Lower lobe of right lung (tissue), 2 donors: ENCODE measurements around the gene DNAJC12. TPM values are rescaled to one million over a fixed set of nuclear protein-coding genes. Genes with fewer than 3 reads are reported as not detected.
"Not testable (repeated sequence)": the region's sequence is repeated elsewhere in the genome, so short reads cannot be mapped to it uniquely, and the experiment has no call there.

Experiments used
- ATAC-seq, 2 donors: fragments of 200-7000 bp; cut with Tn5 transposase; one replicate each; pipeline ENCODE4 v1.9.1; 2020 to 2022; ENCODE audit warnings: mild to moderate bottlenecking in 2 of 2, moderate library complexity in 2 of 2
- DNase-seq: peaks from one replicate; pipeline ENCODE4 v3.0.0-alpha.2; 2020
- H3K27ac ChIP-seq: fragments of 200-600 bp; one replicate; pipeline ENCODE4 v1.8.0; 2022
- H3K27me3 ChIP-seq: fragments of 200-600 bp; one replicate; pipeline ENCODE4 v1.8.0; 2022; ENCODE audit warnings: low read depth
- H3K36me3 ChIP-seq: fragments of 200-600 bp; one replicate; pipeline ENCODE4 v1.8.0; 2022; ENCODE audit warnings: mild to moderate bottlenecking
- H3K4me1 ChIP-seq: fragments of 200-600 bp; one replicate; pipeline ENCODE4 v1.8.0; 2022
- H3K4me3 ChIP-seq: fragments of 200-600 bp; one replicate; pipeline ENCODE4 v1.8.0; 2022; ENCODE audit warnings: mild to moderate bottlenecking
- H3K9me3 ChIP-seq: fragments of 200-600 bp; one replicate; pipeline ENCODE4 v1.8.0; 2022
- intact Hi-C: fragments of 100-400 bp; cut with DNase I; formaldehyde crosslinking; loops from one replicate; pipeline ENCODE4 v1.11.0; 2022
- total RNA-seq: library from RNA; stranded (reverse); fragmentation: NEBNext Ultra II Directional; extraction: Animal tissue kit (Norgen Biotek cat#: 25700); gene quantifications from one replicate; pipeline ENCODE4 v1.2.1, GENCODE V29; 2021
- TF ChIP-seq, protein P1 (sequence below): fragments of 200-600 bp; IDR thresholded peaks from one replicate; pipeline ENCODE4 v1.8.0; 2022; ENCODE audit warnings: antibody characterized with exemption, mild to moderate bottlenecking
- donor health status: DM: no; HTN: yes; CAD: no; lungs with severe emphysema.

The DNAJC12 gene
- total RNA-seq, 1 donor from 2014 or later = 1.5 TPM

DNA sequence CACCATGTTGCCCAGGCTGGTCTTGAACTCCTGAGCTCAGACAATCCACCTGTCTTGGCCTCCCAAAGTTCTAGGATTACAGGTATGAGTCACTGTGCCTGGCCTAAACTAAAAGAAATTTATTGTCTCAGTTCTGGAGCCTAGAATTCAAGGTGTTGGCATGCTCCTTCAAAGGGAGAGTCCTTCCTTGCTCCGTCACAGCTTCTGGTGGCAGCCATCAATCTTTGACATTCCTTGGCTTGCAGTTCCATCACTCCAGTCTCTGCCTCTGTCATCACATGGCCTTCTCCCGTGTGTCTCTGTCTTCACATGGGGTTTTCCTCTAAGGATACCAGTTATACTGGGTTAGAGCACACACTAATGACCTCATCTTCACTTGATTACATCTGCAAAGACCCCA, 55.5 kb downstream of the DNAJC12 start:
- Histone ChIP-seq H3K36me3 (no peaks in the 10 kb centered on the region), H3K9me3 (no peaks in the 10 kb centered on the region), H3K4me1 (no peaks in the 10 kb centered on the region), H3K4me3 (no peak overlapping the region), H3K27ac (no peak overlapping the region), H3K27me3 (no peaks in the 10 kb centered on the region)
- no peak for ATAC-seq
- no peak for DNase-seq
- intact Hi-C loops = no loop called here
- TF ChIP-seq, protein P1, sequence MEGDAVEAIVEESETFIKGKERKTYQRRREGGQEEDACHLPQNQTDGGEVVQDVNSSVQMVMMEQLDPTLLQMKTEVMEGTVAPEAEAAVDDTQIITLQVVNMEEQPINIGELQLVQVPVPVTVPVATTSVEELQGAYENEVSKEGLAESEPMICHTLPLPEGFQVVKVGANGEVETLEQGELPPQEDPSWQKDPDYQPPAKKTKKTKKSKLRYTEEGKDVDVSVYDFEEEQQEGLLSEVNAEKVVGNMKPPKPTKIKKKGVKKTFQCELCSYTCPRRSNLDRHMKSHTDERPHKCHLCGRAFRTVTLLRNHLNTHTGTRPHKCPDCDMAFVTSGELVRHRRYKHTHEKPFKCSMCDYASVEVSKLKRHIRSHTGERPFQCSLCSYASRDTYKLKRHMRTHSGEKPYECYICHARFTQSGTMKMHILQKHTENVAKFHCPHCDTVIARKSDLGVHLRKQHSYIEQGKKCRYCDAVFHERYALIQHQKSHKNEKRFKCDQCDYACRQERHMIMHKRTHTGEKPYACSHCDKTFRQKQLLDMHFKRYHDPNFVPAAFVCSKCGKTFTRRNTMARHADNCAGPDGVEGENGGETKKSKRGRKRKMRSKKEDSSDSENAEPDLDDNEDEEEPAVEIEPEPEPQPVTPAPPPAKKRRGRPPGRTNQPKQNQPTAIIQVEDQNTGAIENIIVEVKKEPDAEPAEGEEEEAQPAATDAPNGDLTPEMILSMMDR = no peak

DNA sequence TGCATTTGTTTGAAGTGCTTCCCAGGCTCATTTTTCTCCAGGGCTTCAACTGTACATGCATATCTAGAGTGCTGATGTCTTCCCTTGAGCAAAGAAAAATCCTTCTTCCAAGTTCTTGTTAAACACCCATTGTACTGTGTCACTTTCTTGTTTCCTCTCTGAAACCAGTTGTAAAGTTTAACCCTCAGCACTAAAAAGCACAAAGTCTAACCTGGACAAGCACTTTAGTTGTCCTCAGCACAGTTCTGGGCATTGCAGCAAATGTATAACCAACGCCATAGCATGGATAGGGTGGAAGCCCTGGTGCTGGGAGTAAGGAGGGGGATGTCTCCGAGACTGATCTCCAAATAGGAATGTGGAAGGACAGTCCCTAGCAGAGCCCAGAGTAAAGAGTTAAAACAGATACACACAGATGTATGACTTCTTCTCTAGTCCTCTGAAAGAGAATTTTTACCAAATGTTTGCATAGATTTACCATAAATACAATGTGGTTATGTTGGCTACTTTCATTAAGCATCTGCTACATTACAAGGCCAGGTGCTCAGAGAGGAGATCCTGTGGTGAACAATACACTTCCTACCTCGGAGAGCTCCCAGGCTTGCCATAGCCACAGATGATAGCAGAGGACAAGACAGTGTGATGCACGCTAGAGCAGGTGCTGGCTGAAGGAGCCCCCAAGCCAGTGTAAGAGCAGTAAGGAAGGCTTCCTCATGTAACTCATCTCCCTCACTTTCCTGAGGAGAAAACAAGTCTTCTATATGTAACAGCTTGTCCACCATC, 57.0 kb downstream of the DNAJC12 start:
- Histone ChIP-seq H3K4me1 (no peaks in the 10 kb centered on the region), H3K27ac (no peak overlapping the region), H3K27me3 (no peaks in the 10 kb centered on the region), H3K9me3 (no peaks in the 10 kb centered on the region), H3K4me3 (no peak overlapping the region), H3K36me3 (no peaks in the 10 kb centered on the region)
- intact Hi-C loops = no loop called here
- DNase-seq (no peak), ATAC-seq (no peak)
- TF ChIP-seq, protein P1 = no peak

DNA sequence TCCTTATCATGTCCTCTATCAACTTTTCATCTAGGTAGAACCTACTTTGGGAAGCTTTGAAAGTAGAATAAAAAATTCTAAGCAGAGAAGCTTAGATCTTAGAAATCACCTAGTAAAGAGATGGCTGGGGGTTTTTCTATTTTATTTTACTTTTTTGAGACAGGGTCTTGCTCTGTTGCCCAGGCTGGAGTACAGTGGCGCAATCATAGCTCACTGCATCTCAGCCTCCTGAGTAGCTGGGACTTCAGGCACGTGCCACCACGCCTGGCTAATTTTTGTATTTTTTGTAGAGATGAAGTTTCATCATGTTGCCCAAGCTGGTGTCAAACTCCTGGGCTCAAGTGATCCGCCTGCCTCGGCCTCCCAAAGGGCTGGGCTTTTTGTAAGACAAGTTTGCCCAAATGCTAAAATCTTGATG, 57.8 kb downstream of the DNAJC12 start:
- DNase-seq, H3K27ac ChIP-seq, H3K9me3 ChIP-seq, intact Hi-C loops, H3K4me3 ChIP-seq, H3K4me1 ChIP-seq, ATAC-seq, H3K36me3 ChIP-seq, H3K27me3 ChIP-seq: not testable (repeated sequence)

DNA sequence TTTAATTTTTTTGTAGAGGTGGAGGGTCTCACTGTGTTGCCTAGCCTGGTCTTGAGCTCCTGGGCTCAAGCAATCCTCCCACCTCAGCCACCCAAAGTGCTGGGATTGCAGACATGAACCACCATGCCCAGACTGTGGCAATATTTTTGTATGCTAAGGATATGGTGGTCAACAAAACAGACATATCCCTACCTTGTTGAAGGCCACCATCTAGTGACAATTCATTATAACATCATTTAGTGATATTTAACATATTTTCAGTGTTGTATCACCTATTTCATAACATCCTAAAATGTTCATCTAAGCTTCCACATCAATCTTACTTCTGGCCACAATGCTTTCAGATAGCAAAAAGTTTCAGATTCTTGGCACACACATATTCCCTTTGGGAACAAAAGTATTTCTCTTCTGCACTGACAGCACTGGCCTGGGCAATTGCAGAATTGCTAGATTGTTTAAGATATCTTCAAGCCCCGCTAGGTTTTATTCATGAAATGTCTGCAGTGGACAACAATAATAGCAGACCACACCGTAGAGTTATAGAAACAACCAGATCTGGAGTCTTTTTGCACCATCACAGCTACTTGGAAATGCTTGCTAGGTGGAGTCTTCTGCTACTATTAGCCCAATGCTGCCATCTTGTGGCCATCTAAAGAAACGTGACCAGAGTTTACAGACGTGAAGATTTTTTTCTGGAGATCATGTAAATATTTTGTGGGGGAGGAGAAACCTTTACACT, 58.4 kb downstream of the DNAJC12 start:
- DNase-seq (no peak), ATAC-seq (peak; percentile 84 to 86)
- TF ChIP-seq, protein P1 = peak; percentile 83
- Histone ChIP-seq H3K4me3 (no peak overlapping the region), H3K4me1 (no peaks in the 10 kb centered on the region), H3K9me3 (no peaks in the 10 kb centered on the region), H3K36me3 (no peaks in the 10 kb centered on the region), H3K27ac (no peak overlapping the region), H3K27me3 (no peaks in the 10 kb centered on the region)
- intact Hi-C loops = loop anchor here (5.0 kb wide), 1 partner anchor 82 kb away; the partner anchor contains the start of gene CTNNA3

DNA sequence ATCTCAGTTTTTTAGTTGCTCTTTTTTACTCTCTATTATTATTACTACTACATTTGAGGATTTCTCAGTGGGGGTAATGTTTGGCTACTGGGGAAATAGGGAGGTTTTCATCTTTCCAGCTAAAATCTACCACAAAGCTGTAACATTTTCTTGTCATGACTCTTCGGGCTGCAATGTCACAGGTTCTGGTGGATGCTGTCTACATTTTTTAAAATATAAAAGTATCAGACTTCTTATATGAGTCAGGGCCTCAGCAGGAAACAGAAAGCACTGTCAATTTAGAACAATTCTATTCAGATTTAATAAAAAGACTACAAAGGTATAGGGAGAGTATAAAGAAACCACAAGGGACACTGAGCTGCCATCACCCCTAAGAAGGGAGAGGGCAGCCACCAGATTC, 61.6 kb downstream of the DNAJC12 start:
- Histone ChIP-seq H3K36me3 (no peaks in the 10 kb centered on the region), H3K27me3 (no peaks in the 10 kb centered on the region), H3K9me3 (no peaks in the 10 kb centered on the region), H3K4me1 (no peaks in the 10 kb centered on the region), H3K27ac (no peak overlapping the region), H3K4me3 (no peak overlapping the region)
- TF ChIP-seq, protein P1 = no peak
- ATAC-seq (no peak), DNase-seq (no peak)
- intact Hi-C loops = loop anchor here (5.0 kb wide), 1 partner anchor 79 kb away; the partner anchor contains the start of gene CTNNA3

DNA sequence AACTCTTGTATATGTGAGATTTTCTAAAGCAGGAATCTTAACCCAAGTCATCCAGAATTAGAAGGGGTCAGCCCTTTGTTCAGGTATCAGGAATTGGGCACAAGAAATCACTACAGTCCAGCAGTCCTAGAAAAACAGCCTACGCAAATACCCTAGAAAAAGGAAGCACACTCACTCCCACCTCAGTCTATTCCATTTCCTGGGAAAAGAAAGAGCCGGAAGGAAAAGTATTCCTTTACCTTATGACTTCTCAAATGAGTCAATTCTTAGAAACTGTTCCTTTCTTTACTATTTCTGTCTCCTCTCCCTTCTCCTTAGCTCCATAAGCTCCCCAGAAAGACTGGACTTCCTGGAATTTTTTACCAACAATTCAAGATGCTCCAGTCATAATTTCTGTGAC, 62.7 kb downstream of the DNAJC12 start:
- DNase-seq (no peak), ATAC-seq (no peak)
- TF ChIP-seq, protein P1 = no peak
- Histone ChIP-seq H3K9me3 (no peaks in the 10 kb centered on the region), H3K27ac (no peak overlapping the region), H3K27me3 (no peaks in the 10 kb centered on the region), H3K4me1 (no peaks in the 10 kb centered on the region), H3K36me3 (no peaks in the 10 kb centered on the region), H3K4me3 (no peak overlapping the region)
- intact Hi-C loops = loop anchor here (5.0 kb wide), 1 partner anchor 78 kb away; the partner anchor contains the start of gene CTNNA3
